ENCODE results near the gene CPXM1.
"Not testable (repeated sequence)": the region's sequence is repeated elsewhere in the genome, so short reads cannot be mapped to it uniquely, and the experiment has no call there.

Gene CPXM1

DNA sequence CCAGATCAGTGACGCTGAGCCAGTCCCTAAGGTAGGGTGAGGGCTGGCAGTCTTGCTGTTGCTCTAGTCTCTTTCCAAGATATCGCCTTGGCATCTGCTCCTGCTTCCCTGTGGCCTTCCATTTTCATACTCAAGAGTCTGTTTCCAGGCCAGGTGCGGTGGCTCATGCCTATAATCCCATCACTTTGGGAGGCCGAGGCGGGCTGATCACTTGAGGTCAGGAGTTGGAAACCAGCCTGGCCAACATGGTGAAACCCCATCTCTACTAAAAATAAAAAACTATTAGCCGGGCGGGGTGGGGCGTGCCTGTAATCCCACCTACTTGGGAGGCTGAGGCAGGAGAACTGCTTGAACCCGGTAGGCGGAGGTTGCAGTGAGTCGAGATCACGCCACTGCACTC lies 30.3 kb downstream of the CPXM1 start:
- H3K9me3 ChIP-seq (ENCODE audit: control extremely low read depth in 1 of 5, control insufficient read depth in 4 of 5, insufficient read depth in 2 of 5, low read depth in 1 of 5, low read length in 4 of 5); DNase-seq; H3K36me3 ChIP-seq (ENCODE audit: control insufficient read depth in 4 of 4, insufficient read depth in 4 of 4, low read length in 3 of 4); POLR2A ChIA-PET; H3K27me3 ChIP-seq (replicated peaks in 2 of 5; ENCODE audit: control insufficient read depth in 4 of 5, insufficient read depth in 5 of 5, low read length in 4 of 5); H3K4me3 ChIP-seq (ENCODE audit: control insufficient read depth in 1 of 7, extremely low read depth in 1 of 7, insufficient read depth in 4 of 7, low read depth in 2 of 7, low read length in 6 of 7); H3K27ac ChIP-seq (ENCODE audit: insufficient read depth in 1 of 2, low read depth in 1 of 2, low read length in 2 of 2, poor library complexity in 1 of 2, severe bottlenecking in 2 of 2): not testable (repeated sequence)
- peaks cover 0 to 13% (median 8%) of the 10 kb centered on the region in 4 experiments for H3K4me1 ChIP-seq (ENCODE audit: control extremely low read depth in 1 of 4, control insufficient read depth in 4 of 4, insufficient read depth in 4 of 4, low read length in 3 of 4)
- CTCF ChIA-PET = interaction anchor here (1.2 to 1.7 kb wide), 3 partner anchors 15 to 19 kb away, joined by 3 to 6 read pairs (median 4); no protein-coding TSS in a partner anchor
- 98% methylated on average over 11 of the region's 12 CpGs for WGBS (ENCODE audit: insufficient coverage)

DNA sequence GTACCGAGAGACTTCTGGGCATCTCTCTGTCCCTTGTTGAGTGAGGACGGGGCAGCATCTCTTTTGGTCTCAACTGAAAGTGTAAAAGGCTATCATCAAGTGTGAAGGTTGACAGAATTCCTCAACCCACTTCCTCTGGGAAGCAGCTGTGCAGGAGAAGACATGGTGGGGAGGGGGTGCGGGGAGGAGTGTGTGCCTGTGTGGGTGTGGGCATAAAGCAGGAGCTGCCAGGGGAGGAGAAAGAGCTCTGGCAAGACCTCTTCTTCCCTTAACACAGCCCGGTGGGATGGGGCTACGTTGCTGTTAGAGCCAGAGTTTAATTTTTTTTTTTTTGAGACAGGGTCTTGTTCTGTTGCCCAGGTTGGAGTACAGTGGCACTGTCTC lies 31.8 kb downstream of the CPXM1 start:
- 70% methylated on average over 2 of the region's 5 CpGs for WGBS (ENCODE audit: insufficient coverage)
- no peak overlapping the region for H3K27ac ChIP-seq (ENCODE audit: insufficient read depth in 1 of 2, low read depth in 1 of 2, low read length in 2 of 2, poor library complexity in 1 of 2, severe bottlenecking in 2 of 2)
- peaks cover 0 to 13% (median 8%) of the 10 kb centered on the region in 4 experiments for H3K4me1 ChIP-seq (ENCODE audit: control extremely low read depth in 1 of 4, control insufficient read depth in 4 of 4, insufficient read depth in 4 of 4, low read length in 3 of 4)
- H3K9me3 ChIP-seq (ENCODE audit: control extremely low read depth in 1 of 5, control insufficient read depth in 4 of 5, insufficient read depth in 2 of 5, low read depth in 1 of 5, low read length in 4 of 5) = no peaks in the 10 kb centered on the region
- no peak overlapping the region for H3K4me3 ChIP-seq (ENCODE audit: control insufficient read depth in 1 of 7, extremely low read depth in 1 of 7, insufficient read depth in 4 of 7, low read depth in 2 of 7, low read length in 6 of 7)
- H3K27me3 ChIP-seq (replicated peaks in 2 of 5; ENCODE audit: control insufficient read depth in 4 of 5, insufficient read depth in 5 of 5, low read length in 4 of 5) = peaks cover 0 to 2% (median 0%) of the 10 kb centered on the region in 5 experiments
- ChIA-PET CTCF (interaction anchor here (1.6 to 1.7 kb wide), 3 partner anchors 13 to 18 kb away, joined by 4 to 7 read pairs (median 6); no protein-coding TSS in a partner anchor), POLR2A (no interaction called here)
- DNase-seq = no peak
- H3K36me3 ChIP-seq (ENCODE audit: control insufficient read depth in 4 of 4, insufficient read depth in 4 of 4, low read length in 3 of 4) = no peaks in the 10 kb centered on the region

DNA sequence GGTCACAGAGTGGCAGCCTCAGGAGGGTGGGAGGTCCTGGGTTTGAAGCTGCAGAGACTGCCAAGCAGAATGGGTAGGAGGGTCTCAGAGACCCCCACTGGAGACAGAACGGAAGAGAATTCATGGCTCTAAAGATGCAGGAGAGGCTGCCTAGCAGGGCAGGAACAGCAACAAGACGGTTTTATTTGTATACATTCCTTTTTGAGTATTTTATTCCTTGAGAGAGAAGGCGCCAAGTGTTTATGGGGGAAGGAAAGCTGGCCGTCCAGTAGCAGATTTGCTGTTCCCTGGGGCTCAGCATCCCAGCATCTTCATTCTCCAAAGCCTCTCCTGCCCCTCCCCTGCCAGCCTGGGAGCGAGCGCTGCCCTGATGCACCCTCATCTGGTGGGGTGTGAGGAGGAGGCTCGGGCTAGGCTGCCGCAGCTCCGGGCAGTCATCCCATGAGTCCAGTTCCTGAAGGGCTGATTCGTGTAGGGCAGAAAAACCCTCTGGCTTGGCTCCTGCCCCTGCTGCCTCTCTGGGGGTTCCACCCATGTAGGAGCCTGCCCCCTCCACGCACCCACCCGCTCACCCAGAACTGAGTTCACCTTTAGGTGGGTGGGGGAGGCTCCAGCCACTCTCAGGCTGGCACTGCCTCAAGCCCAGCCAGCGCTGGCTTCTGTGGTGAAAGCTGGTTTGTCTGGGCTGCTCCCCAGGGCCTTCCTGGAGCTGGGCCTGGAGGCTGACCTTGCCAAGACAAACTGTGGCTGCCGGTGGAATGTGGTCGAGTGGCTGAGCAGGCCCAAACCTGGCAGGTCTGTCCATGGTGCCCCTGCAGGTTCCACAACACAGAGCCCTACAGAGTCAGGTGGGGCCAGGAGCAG lies 32.4 kb downstream of the CPXM1 start:
- Histone ChIP-seq H3K36me3 (ENCODE audit: control insufficient read depth in 4 of 4, insufficient read depth in 4 of 4, low read length in 3 of 4) (no peaks in the 10 kb centered on the region), H3K27ac (ENCODE audit: insufficient read depth in 1 of 2, low read depth in 1 of 2, low read length in 2 of 2, poor library complexity in 1 of 2, severe bottlenecking in 2 of 2) (no peak overlapping the region), H3K4me3 (ENCODE audit: control insufficient read depth in 1 of 7, extremely low read depth in 1 of 7, insufficient read depth in 4 of 7, low read depth in 2 of 7, low read length in 6 of 7) (no peak overlapping the region), H3K27me3 (replicated peaks in 2 of 5; ENCODE audit: control insufficient read depth in 4 of 5, insufficient read depth in 5 of 5, low read length in 4 of 5) (peaks cover 0 to 2% (median 0%) of the 10 kb centered on the region in 5 experiments), H3K9me3 (ENCODE audit: control extremely low read depth in 1 of 5, control insufficient read depth in 4 of 5, insufficient read depth in 2 of 5, low read depth in 1 of 5, low read length in 4 of 5) (no peaks in the 10 kb centered on the region), H3K4me1 (ENCODE audit: control extremely low read depth in 1 of 4, control insufficient read depth in 4 of 4, insufficient read depth in 4 of 4, low read length in 3 of 4) (peaks cover 0 to 13% (median 8%) of the 10 kb centered on the region in 4 experiments)
- POLR2A ChIA-PET = no interaction called here
- no peak for DNase-seq
- 82% methylated on average over 10 of the region's 15 CpGs for WGBS (ENCODE audit: insufficient coverage)
- CTCF ChIA-PET = interaction anchor here (0.8 to 1.7 kb wide), 6 partner anchors 12 to 84 kb away, joined by 3 to 7 read pairs (median 4); no protein-coding TSS in a partner anchor

DNA sequence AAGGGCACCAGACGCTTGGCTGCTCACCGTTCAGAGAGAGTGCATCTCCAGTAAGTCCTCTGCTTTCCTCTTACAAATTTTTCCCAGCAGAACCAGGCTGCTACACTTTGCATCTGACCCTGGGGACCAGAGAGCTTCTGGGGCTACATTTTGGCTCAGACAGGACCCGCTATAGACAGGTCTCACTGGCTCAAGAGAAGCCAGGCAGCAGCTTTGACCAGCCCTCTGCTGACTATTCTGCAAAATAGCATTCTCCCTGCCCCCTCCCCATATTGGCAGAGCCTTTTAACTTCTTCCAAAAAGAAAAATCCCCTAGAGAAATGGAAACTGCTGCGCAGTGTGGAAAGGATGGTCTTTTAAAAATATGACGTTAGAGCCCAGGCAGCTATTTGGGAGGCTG lies 37.2 kb downstream of the CPXM1 start:
- CTCF ChIA-PET = interaction anchor here (3.0 kb wide), 1 partner anchor 10 kb away, joined by 16 read pairs; no protein-coding TSS in a partner anchor

DNA sequence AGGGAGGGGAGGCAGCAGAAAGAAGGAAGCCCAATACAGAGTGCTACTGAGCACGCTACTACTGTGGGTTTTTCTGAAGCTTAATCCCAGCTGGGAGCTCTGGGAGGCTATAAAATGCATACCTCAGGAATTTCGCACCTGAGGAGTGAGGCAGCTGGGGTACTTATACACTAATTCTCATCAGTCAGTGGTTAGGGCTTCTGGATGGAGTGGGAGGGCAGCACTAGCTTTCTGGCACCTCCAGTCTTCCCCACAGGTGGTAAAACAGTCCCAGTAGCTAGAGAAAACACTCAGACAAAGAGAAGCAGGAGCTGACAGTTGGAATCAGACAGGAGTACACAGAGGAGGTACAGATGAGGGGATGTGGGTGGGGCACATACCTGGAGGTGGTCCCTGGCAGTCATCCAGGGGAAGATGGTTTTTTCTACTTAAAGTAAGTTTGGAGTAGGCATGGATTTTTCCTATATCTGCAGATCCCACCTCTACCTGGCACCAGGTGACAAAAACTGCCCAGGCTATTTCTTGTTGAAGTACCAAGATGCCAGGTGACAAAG lies 37.8 kb downstream of the CPXM1 start:
- CTCF ChIA-PET = interaction anchor here (0.8 to 3.0 kb wide), 5 partner anchors 10 to 93 kb away, joined by 3 to 16 read pairs (median 3); no protein-coding TSS in a partner anchor
- peaks cover 0 to 6% (median 5%) of the 10 kb centered on the region in 4 experiments for H3K4me1 ChIP-seq (ENCODE audit: control extremely low read depth in 1 of 4, control insufficient read depth in 4 of 4, insufficient read depth in 4 of 4, low read length in 3 of 4)
- peaks cover 0 to 2% (median 0%) of the 10 kb centered on the region in 5 experiments for H3K27me3 ChIP-seq (replicated peaks in 2 of 5; ENCODE audit: control insufficient read depth in 4 of 5, insufficient read depth in 5 of 5, low read length in 4 of 5)
- no peak overlapping the region for H3K4me3 ChIP-seq (ENCODE audit: control insufficient read depth in 1 of 7, extremely low read depth in 1 of 7, insufficient read depth in 4 of 7, low read depth in 2 of 7, low read length in 6 of 7)
- H3K9me3 ChIP-seq (ENCODE audit: control extremely low read depth in 1 of 5, control insufficient read depth in 4 of 5, insufficient read depth in 2 of 5, low read depth in 1 of 5, low read length in 4 of 5) = no peaks in the 10 kb centered on the region
- 94% methylated on average over 2 of the region's 2 CpGs for WGBS (ENCODE audit: insufficient coverage)
- no peak overlapping the region for H3K27ac ChIP-seq (ENCODE audit: insufficient read depth in 1 of 2, low read depth in 1 of 2, low read length in 2 of 2, poor library complexity in 1 of 2, severe bottlenecking in 2 of 2)
- no peak for DNase-seq
- POLR2A ChIA-PET = no interaction called here
- H3K36me3 ChIP-seq (ENCODE audit: control insufficient read depth in 4 of 4, insufficient read depth in 4 of 4, low read length in 3 of 4) = no peaks in the 10 kb centered on the region

More for the DNA sequence above, 37.2 kb downstream of the CPXM1 start:
- no peak overlapping the region for H3K27ac ChIP-seq (ENCODE audit: insufficient read depth in 1 of 2, low read depth in 1 of 2, low read length in 2 of 2, poor library complexity in 1 of 2, severe bottlenecking in 2 of 2)
- 100% methylated on average over 2 of the region's 5 CpGs for WGBS (ENCODE audit: insufficient coverage)
- H3K4me3 ChIP-seq (ENCODE audit: control insufficient read depth in 1 of 7, extremely low read depth in 1 of 7, insufficient read depth in 4 of 7, low read depth in 2 of 7, low read length in 6 of 7) = no peak overlapping the region
- peaks cover 0 to 6% (median 5%) of the 10 kb centered on the region in 4 experiments for H3K4me1 ChIP-seq (ENCODE audit: control extremely low read depth in 1 of 4, control insufficient read depth in 4 of 4, insufficient read depth in 4 of 4, low read length in 3 of 4)
- DNase-seq = no peak
- H3K27me3 ChIP-seq (replicated peaks in 2 of 5; ENCODE audit: control insufficient read depth in 4 of 5, insufficient read depth in 5 of 5, low read length in 4 of 5) = peaks cover 0 to 2% (median 0%) of the 10 kb centered on the region in 5 experiments
- POLR2A ChIA-PET = interaction anchor here (1.0 kb wide), 1 partner anchor 38 kb away, joined by 3 read pairs; no protein-coding TSS in a partner anchor
- H3K36me3 ChIP-seq (ENCODE audit: control insufficient read depth in 4 of 4, insufficient read depth in 4 of 4, low read length in 3 of 4) = no peaks in the 10 kb centered on the region
- H3K9me3 ChIP-seq (ENCODE audit: control extremely low read depth in 1 of 5, control insufficient read depth in 4 of 5, insufficient read depth in 2 of 5, low read depth in 1 of 5, low read length in 4 of 5) = no peaks in the 10 kb centered on the region

DNA sequence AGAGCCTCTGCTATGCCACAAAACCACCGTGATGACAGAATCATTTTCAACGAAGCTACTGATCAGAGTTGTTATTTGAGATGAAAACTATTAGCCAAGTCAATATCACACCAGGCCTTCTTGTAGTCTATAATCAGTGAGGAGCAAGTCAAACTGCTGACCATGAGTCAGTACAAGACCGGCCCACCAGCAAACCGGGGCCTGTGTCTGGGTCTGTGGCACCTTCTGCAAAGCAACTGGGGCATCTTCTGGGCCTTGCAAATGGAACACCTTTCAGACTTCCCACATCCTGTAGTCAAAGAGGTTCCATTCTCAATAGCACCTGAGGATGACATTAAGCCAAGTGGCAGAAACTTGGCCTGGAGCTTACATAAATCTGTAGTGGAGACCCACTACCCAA lies 38.5 kb downstream of the CPXM1 start:
- ChIA-PET POLR2A (no interaction called here), CTCF (interaction anchor here (0.7 to 3.0 kb wide), 6 partner anchors 9 to 94 kb away, joined by 3 to 16 read pairs (median 3); no protein-coding TSS in a partner anchor)
- Histone ChIP-seq H3K4me1 (ENCODE audit: control extremely low read depth in 1 of 4, control insufficient read depth in 4 of 4, insufficient read depth in 4 of 4, low read length in 3 of 4) (peaks cover 0 to 6% (median 5%) of the 10 kb centered on the region in 4 experiments), H3K9me3 (ENCODE audit: control extremely low read depth in 1 of 5, control insufficient read depth in 4 of 5, insufficient read depth in 2 of 5, low read depth in 1 of 5, low read length in 4 of 5) (no peaks in the 10 kb centered on the region), H3K4me3 (ENCODE audit: control insufficient read depth in 1 of 7, extremely low read depth in 1 of 7, insufficient read depth in 4 of 7, low read depth in 2 of 7, low read length in 6 of 7) (no peak overlapping the region), H3K27me3 (replicated peaks in 2 of 5; ENCODE audit: control insufficient read depth in 4 of 5, insufficient read depth in 5 of 5, low read length in 4 of 5) (peaks cover 0 to 2% (median 0%) of the 10 kb centered on the region in 5 experiments), H3K36me3 (ENCODE audit: control insufficient read depth in 4 of 4, insufficient read depth in 4 of 4, low read length in 3 of 4) (no peaks in the 10 kb centered on the region), H3K27ac (ENCODE audit: insufficient read depth in 1 of 2, low read depth in 1 of 2, low read length in 2 of 2, poor library complexity in 1 of 2, severe bottlenecking in 2 of 2) (no peak overlapping the region)
- DNase-seq = no peak
- WGBS (ENCODE audit: insufficient coverage) = 98% methylated on average over 4 of the region's 4 CpGs

All from common myeloid progenitor, CD34-positive (primary cell).